Measurements from ENCODE around the gene NKX2-3.

NKX2-3 gene

DNA sequence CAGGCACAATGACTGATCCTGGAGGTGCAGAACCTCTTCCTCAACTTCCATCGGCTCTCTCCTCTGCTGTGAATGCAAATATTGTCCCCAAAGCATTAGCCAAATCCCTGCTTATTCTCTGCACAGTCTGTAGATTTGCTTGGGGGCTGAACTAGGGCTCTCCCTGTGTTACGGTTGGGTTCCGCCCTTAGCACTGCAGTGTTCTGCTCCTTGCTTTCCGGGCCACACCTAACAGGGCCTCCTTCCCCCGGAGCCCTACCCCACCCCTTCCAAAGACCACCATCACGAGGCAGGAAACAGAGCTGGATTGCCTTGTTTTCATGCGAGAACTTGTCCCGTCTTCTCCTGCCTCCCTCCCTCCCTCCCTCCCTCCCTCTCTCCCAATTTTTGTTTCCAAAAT, 50.9 kb downstream of the NKX2-3 start:
- DNase-seq (ENCODE audit: low spot score) = no peak

All from HuH-7 (cell line).